ENCODE data around the gene CCDC116.

GRCh38 chr22:21598302-21598701 lies 34.3 kb upstream of the CCDC116 start:
- TF ChIP-seq CTCF (IDR thresholded peaks at IDR 0.05) (no peak), POLR2A (IDR thresholded peaks at IDR 0.05) (no peak)

Measured in tibial nerve (tissue), 3 donors.